ENCODE results near the gene TPH2. TPM values are rescaled to one million over a fixed set of nuclear protein-coding genes. Genes with fewer than 3 reads are reported as not detected.
A peak's percentile ranks its signal among the peaks of the same experiment; 100 is the strongest.

TPH2 gene
- total RNA-seq (1 to 10 TPM; 1.8 to 2.2 TPM), polyA plus RNA-seq (ENCODE audit: insufficient read depth, low read depth, low replicate concordance) (0.47 TPM)
- long read RNA-seq, donor 1, result 0 reads
- long read RNA-seq, donor 2, result 0 reads

GRCh38 chr12:71938728-71939385, at the start of gene TPH2:
TSS of gene TPH2 (plus strand) at chr12:71938845. CDS start at chr12:71938987, 142 bp downstream.
- H3K4me3 ChIP-seq, result no peak within 1 kb of the TSS
- H3K36me3 ChIP-seq (ENCODE audit: low read depth, missing control alignments), result no peaks in the 10 kb centered on the region
- DNase-seq, result peak; percentile 72
- intact Hi-C loops (cut with DNase I; ENCODE audit: low total_unique reads), result no loop called here
- H3K27me3 ChIP-seq, result no peaks in the 10 kb centered on the region
- H3K4me1 ChIP-seq, result no peaks in the 10 kb centered on the region
- no peak for TF ChIP-seq POLR2A (IDR thresholded peaks at IDR 0.05)
- peak; percentile 23 to 44 (median 26) for TF ChIP-seq CTCF (IDR thresholded peaks at IDR 0.05)
- 13 to 20% methylated on average over 8 to 16 of the region's 16 CpGs for WGBS, 2 donors
- H3K27ac ChIP-seq, result no peak within 1 kb of the TSS
- no peaks in the 10 kb centered on the region for H3K9me3 ChIP-seq

DNA sequence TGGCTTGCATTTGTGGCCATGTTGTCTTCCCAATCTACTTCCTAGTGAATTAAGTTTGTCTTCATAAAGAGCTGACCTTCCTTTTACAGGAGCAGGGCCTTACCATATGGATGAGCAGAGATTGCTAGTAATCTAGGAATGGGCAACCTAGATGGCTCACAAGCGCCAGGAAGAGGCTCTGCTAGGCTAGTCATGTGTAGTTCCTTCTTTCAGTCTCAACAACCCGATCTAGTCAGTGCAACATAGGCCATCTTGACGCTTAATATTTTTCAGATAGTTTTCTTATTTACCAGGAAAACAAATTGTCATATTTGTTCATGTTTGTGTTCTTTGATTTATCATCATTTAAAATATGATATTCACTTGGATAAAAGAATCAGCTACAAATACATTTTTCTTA, 48.2 kb upstream of the TPH2 start:
- no peaks in the 10 kb centered on the region for H3K4me1 ChIP-seq
- DNase-seq, result no peak
- WGBS, 2 donors, result 95 to 96% methylated on average over 3 of the region's 3 CpGs
- no peaks in the 10 kb centered on the region for H3K9me3 ChIP-seq
- no peaks in the 10 kb centered on the region for H3K36me3 ChIP-seq (ENCODE audit: low read depth, missing control alignments)
- no peak overlapping the region for H3K4me3 ChIP-seq
- H3K27me3 ChIP-seq, result no peaks in the 10 kb centered on the region
- H3K27ac ChIP-seq, result no peak overlapping the region
- no peak for TF ChIP-seq POLR2A (IDR thresholded peaks at IDR 0.05)
- TF ChIP-seq CTCF (IDR thresholded peaks at IDR 0.05), result no peak
- intact Hi-C loops (cut with DNase I; ENCODE audit: low total_unique reads), result no loop called here

DNA sequence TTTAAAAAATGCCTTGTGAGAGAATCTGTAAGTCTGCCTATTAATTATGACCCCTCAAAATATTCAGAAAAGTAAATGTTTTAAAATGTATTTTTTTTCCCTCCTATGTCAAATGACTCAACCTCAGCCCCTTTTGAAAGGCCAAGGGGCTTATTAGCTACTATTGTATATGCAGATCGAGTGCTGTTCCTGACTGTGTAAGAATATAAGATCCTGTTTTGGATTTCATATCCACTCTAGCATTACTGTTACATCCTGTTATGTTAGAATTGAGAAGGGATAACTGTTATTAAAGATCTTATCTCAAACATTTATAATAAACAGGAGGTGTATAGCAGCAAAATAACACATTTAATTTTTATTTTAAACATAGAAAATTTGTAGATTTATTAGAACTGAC, 46.6 kb upstream of the TPH2 start:
- 91 to 97% methylated on average over 1 of the region's 1 CpG for WGBS, 2 donors
- intact Hi-C loops (cut with DNase I; ENCODE audit: low total_unique reads), result no loop called here
- Histone ChIP-seq H3K4me1 (no peaks in the 10 kb centered on the region), H3K27me3 (no peaks in the 10 kb centered on the region), H3K9me3 (no peaks in the 10 kb centered on the region), H3K4me3 (no peak overlapping the region), H3K27ac (no peak overlapping the region), H3K36me3 (ENCODE audit: low read depth, missing control alignments) (no peaks in the 10 kb centered on the region)
- no peak for DNase-seq
- TF ChIP-seq CTCF (IDR thresholded peaks at IDR 0.05), result no peak
- no peak for TF ChIP-seq POLR2A (IDR thresholded peaks at IDR 0.05)

GRCh38 chr12:71896205-71896882, 42.3 kb upstream of the TPH2 start:
- no peak for DNase-seq
- no peak for TF ChIP-seq POLR2A (IDR thresholded peaks at IDR 0.05)
- no peak for TF ChIP-seq CTCF (IDR thresholded peaks at IDR 0.05)
- Histone ChIP-seq H3K27me3 (no peaks in the 10 kb centered on the region), H3K9me3 (no peaks in the 10 kb centered on the region), H3K4me3 (no peak overlapping the region), H3K36me3 (ENCODE audit: low read depth, missing control alignments) (no peaks in the 10 kb centered on the region), H3K4me1 (no peaks in the 10 kb centered on the region), H3K27ac (no peak overlapping the region)
- intact Hi-C loops (cut with DNase I; ENCODE audit: low total_unique reads), result no loop called here
- WGBS, 2 donors, result 83 to 90% methylated on average over 3 of the region's 3 CpGs
